ENCODE measurements around the gene GNB2. TPM values are rescaled to one million over a fixed set of nuclear protein-coding genes. Genes with fewer than 3 reads are reported as not detected.

Gene GNB2
- total RNA-seq, 1 experiment from 2014 or later, result 70.6 TPM

- H3K27ac ChIP-seq, result no peak overlapping the region
Observed at GRCh38 chr7:100680576-100681271, 7.2 kb downstream of the GNB2 start.

GRCh38 chr7:100681491-100682227 is 8.1 kb downstream of the GNB2 start:
- Histone ChIP-seq H3K36me3 (peaks cover 91% of the 10 kb centered on the region), H3K9me3 (replicated peaks) (no peaks in the 10 kb centered on the region), H3K27ac (no peak overlapping the region)

More at GRCh38 chr7:100680576-100681271, 7.2 kb downstream of the GNB2 start:
- Histone ChIP-seq H3K9me3 (replicated peaks) (no peaks in the 10 kb centered on the region), H3K4me1 (replicated peaks) (0 out of 2 replicates have a peak, but pooled peaks cover 10% of the 10 kb centered on the region), H3K36me3 (peaks cover 89% of the 10 kb centered on the region), H3K27me3 (replicated peaks) (no peaks in the 10 kb centered on the region), H3K4me3 (no peak overlapping the region)
- DNase-seq (ENCODE audit: low read depth in 1 of 2, low spot score in 2 of 2), result peak in 1 of 2 experiments; percentile 38

GRCh38 chr7:100682228-100682741 is 8.7 kb downstream of the GNB2 start:
- Histone ChIP-seq H3K36me3 (peaks cover 91% of the 10 kb centered on the region), H3K4me3 (no peak overlapping the region), H3K4me1 (replicated peaks) (0 out of 2 replicates have a peak, but pooled peaks cover 5% of the 10 kb centered on the region), H3K9me3 (replicated peaks) (no peaks in the 10 kb centered on the region), H3K27ac (no peak overlapping the region), H3K27me3 (replicated peaks) (no peaks in the 10 kb centered on the region)
- DNase-seq (ENCODE audit: low read depth in 1 of 2, low spot score in 2 of 2), result peak in 1 of 2 experiments; percentile 53

More at GRCh38 chr7:100681491-100682227, 8.1 kb downstream of the GNB2 start:
- DNase-seq (ENCODE audit: low read depth in 1 of 2, low spot score in 2 of 2), result no peak
- Histone ChIP-seq H3K27me3 (replicated peaks) (no peaks in the 10 kb centered on the region), H3K4me3 (no peak overlapping the region), H3K4me1 (replicated peaks) (0 out of 2 replicates have a peak, but pooled peaks cover 5% of the 10 kb centered on the region)

GRCh38 chr7:100682991-100683658 is 9.6 kb downstream of the GNB2 start:
- H3K4me3 ChIP-seq, result no peak overlapping the region
- no peak overlapping the region for H3K27ac ChIP-seq
- DNase-seq (ENCODE audit: low read depth in 1 of 2, low spot score in 2 of 2), result no peak
- H3K27me3 ChIP-seq (replicated peaks), result no peaks in the 10 kb centered on the region
- peaks cover 87% of the 10 kb centered on the region for H3K36me3 ChIP-seq
- 0 out of 2 replicates have a peak, but pooled peaks cover 5% of the 10 kb centered on the region for H3K4me1 ChIP-seq (replicated peaks)
- H3K9me3 ChIP-seq (replicated peaks), result no peaks in the 10 kb centered on the region

- Histone ChIP-seq H3K27ac (no peak overlapping the region), H3K9me3 (replicated peaks) (no peaks in the 10 kb centered on the region), H3K36me3 (peaks cover 85% of the 10 kb centered on the region), H3K4me3 (no peak overlapping the region), H3K27me3 (replicated peaks) (no peaks in the 10 kb centered on the region), H3K4me1 (replicated peaks) (0 out of 2 replicates have a peak, but pooled peaks cover 5% of the 10 kb centered on the region)
- DNase-seq (ENCODE audit: low read depth in 1 of 2, low spot score in 2 of 2), result no peak
Observed at GRCh38 chr7:100683659-100684533, 10.4 kb downstream of the GNB2 start.

- Histone ChIP-seq H3K4me1 (replicated peaks) (0 out of 2 replicates have a peak, but pooled peaks cover 5% of the 10 kb centered on the region), H3K9me3 (replicated peaks) (no peaks in the 10 kb centered on the region), H3K4me3 (no peak overlapping the region), H3K27me3 (replicated peaks) (no peaks in the 10 kb centered on the region), H3K36me3 (peaks cover 78% of the 10 kb centered on the region), H3K27ac (no peak overlapping the region)
- DNase-seq (ENCODE audit: low read depth in 1 of 2, low spot score in 2 of 2), result peak in 1 of 2 experiments; percentile 40
Observed at GRCh38 chr7:100684534-100685042, 11.0 kb downstream of the GNB2 start.

GRCh38 chr7:100685049-100685605 is 11.6 kb downstream of the GNB2 start:
- no peak for DNase-seq (ENCODE audit: low read depth in 1 of 2, low spot score in 2 of 2)
- no peaks in the 10 kb centered on the region for H3K9me3 ChIP-seq (replicated peaks)
- no peaks in the 10 kb centered on the region for H3K27me3 ChIP-seq (replicated peaks)
- H3K36me3 ChIP-seq, result peaks cover 75% of the 10 kb centered on the region
- H3K4me3 ChIP-seq, result no peak overlapping the region
- H3K4me1 ChIP-seq (replicated peaks), result 0 out of 2 replicates have a peak, but pooled peaks cover 5% of the 10 kb centered on the region
- H3K27ac ChIP-seq, result no peak overlapping the region

GRCh38 chr7:100685631-100686145 is 12.1 kb downstream of the GNB2 start:
- no peak overlapping the region for H3K4me3 ChIP-seq
- no peak overlapping the region for H3K27ac ChIP-seq
- no peaks in the 10 kb centered on the region for H3K9me3 ChIP-seq (replicated peaks)
- H3K4me1 ChIP-seq (replicated peaks), result 0 out of 2 replicates have a peak, but pooled peaks cover 5% of the 10 kb centered on the region
- H3K36me3 ChIP-seq, result peaks cover 69% of the 10 kb centered on the region
- no peak for DNase-seq (ENCODE audit: low read depth in 1 of 2, low spot score in 2 of 2)
- no peaks in the 10 kb centered on the region for H3K27me3 ChIP-seq (replicated peaks)

GRCh38 chr7:100686201-100686821 is 12.8 kb downstream of the GNB2 start:
- Histone ChIP-seq H3K4me3 (no peak overlapping the region), H3K9me3 (replicated peaks) (no peaks in the 10 kb centered on the region), H3K27ac (no peak overlapping the region), H3K4me1 (replicated peaks) (0 out of 2 replicates have a peak, but pooled peaks cover 5% of the 10 kb centered on the region), H3K36me3 (peaks cover 65% of the 10 kb centered on the region), H3K27me3 (replicated peaks) (no peaks in the 10 kb centered on the region)
- peak in 1 of 2 experiments; percentile 40 for DNase-seq (ENCODE audit: low read depth in 1 of 2, low spot score in 2 of 2)

GRCh38 chr7:100686822-100687211 is 13.3 kb downstream of the GNB2 start:
- Histone ChIP-seq H3K4me3 (no peak overlapping the region), H3K4me1 (replicated peaks) (peaks cover 9% of the 10 kb centered on the region), H3K27ac (no peak overlapping the region), H3K36me3 (peaks cover 61% of the 10 kb centered on the region), H3K9me3 (replicated peaks) (no peaks in the 10 kb centered on the region), H3K27me3 (replicated peaks) (no peaks in the 10 kb centered on the region)
- DNase-seq (ENCODE audit: low read depth in 1 of 2, low spot score in 2 of 2), result peak in 1 of 2 experiments; percentile 43

GRCh38 chr7:100687261-100687660 is 13.7 kb downstream of the GNB2 start:
- H3K36me3 ChIP-seq, result peaks cover 61% of the 10 kb centered on the region
- DNase-seq (ENCODE audit: low read depth in 1 of 2, low spot score in 2 of 2), result peak in 1 of 2 experiments; percentile 42
- H3K9me3 ChIP-seq (replicated peaks), result no peaks in the 10 kb centered on the region
- no peaks in the 10 kb centered on the region for H3K27me3 ChIP-seq (replicated peaks)
- peaks cover 10% of the 10 kb centered on the region for H3K4me1 ChIP-seq (replicated peaks)
- no peak overlapping the region for H3K4me3 ChIP-seq
- H3K27ac ChIP-seq, result no peak overlapping the region

Data from SJSA1 (cell line).